H1 (cell line): ENCODE data around the gene SPARC. TPM values are rescaled to one million over a fixed set of nuclear protein-coding genes. Genes with fewer than 3 reads are reported as not detected.

Experiments
- CTCF ChIA-PET: fragments of 300-600 bp; sonication (Branson Sonifier 250); formaldehyde crosslinking; loops from one replicate; lab custom pipeline; 2021; ENCODE audit not compliant: partially characterized antibody; lab: Charles Lee
- POLR2A ChIA-PET: fragments of 300-600 bp; sonication (Branson Sonifier 250); formaldehyde crosslinking; loops from one replicate; lab custom pipeline; 2021; ENCODE audit warnings: inconsistent platforms; ENCODE audit not compliant: partially characterized antibody; lab: Charles Lee
- DNase-seq, 2 experiments: peaks; one replicate each; pipeline versions ENCODE4 v3.0.0 to v3.0.0-alpha.2; 2010 to 2022; ENCODE audit warnings: low spot score in 2 of 2, low read depth in 1 of 2, mixed read lengths in 1 of 2
- FAIRE-seq: peaks from 2 replicates; lab custom pipeline; 2011; peaks lifted over from hg19 to GRCh38; lab: Jason Lieb, UNC
- H2AFZ ChIP-seq: 2 replicates; pipeline ENCODE4 v1.8.1; 2012; ENCODE audit warnings: low read length, inconsistent platforms
- H2AK5ac ChIP-seq: 2 replicates; pipeline ENCODE4 v1.6.1; 2013; ENCODE audit warnings: low read depth, low read length
- H2BK120ac ChIP-seq: replicated peaks from 2 replicates; pipeline ENCODE3; 2013; ENCODE audit warnings: low read depth, low read length, inconsistent platforms
- H2BK12ac ChIP-seq: 2 replicates; pipeline ENCODE4 v1.6.1; 2013; ENCODE audit warnings: low read depth, low read length
- H2BK15ac ChIP-seq: 2 replicates; pipeline ENCODE4 v1.6.1; 2013; ENCODE audit warnings: low read length
- H2BK20ac ChIP-seq: 2 replicates; pipeline ENCODE4 v1.6.1; 2013; ENCODE audit warnings: low read length
- H2BK5ac ChIP-seq: 2 replicates; pipeline ENCODE4 v1.6.1; 2013; ENCODE audit warnings: low read depth, low read length
- H3K14ac ChIP-seq: 2 replicates; pipeline ENCODE4 v1.6.1; 2013; ENCODE audit warnings: inconsistent platforms; ENCODE audit not compliant: insufficient read length
- H3K18ac ChIP-seq: 2 replicates; pipeline ENCODE4 v1.6.1; 2013; ENCODE audit warnings: low read length; ENCODE audit errors: extremely low read depth
- H3K23ac ChIP-seq: 2 replicates; pipeline ENCODE4 v1.6.1; 2013; ENCODE audit warnings: inconsistent platforms; ENCODE audit not compliant: insufficient read length
- H3K23me2 ChIP-seq: 2 replicates; pipeline ENCODE4 v1.6.1; 2013; ENCODE audit warnings: low read depth, low read length
- H3K27ac ChIP-seq: 2 replicates; pipeline ENCODE4 v1.6.1; 2011; ENCODE audit warnings: low read depth, low read length, inconsistent platforms
- H3K27me3 ChIP-seq, 4 experiments: replicated peaks in 1 of 4; 1 replicate in 1 of 4; 2 replicates in 3 of 4; pipeline versions ENCODE4 v1.6.1 to v1.8.1; 2011 to 2013; ENCODE audit warnings: low read length in 3 of 4, mild to moderate bottlenecking in 3 of 4, inconsistent platforms in 2 of 4, mixed read lengths in 2 of 4, moderate library complexity in 1 of 4; ENCODE audit not compliant: control insufficient read depth in 3 of 4, insufficient read depth in 3 of 4; ENCODE audit errors: extremely low read depth in 1 of 4
- H3K36me3 ChIP-seq, 4 experiments: 2 replicates each; pipeline versions ENCODE4 v1.6.1 to v1.8.1; 2011 to 2013; ENCODE audit warnings: mild to moderate bottlenecking in 4 of 4, low read length in 3 of 4, moderate library complexity in 2 of 4, control low read depth in 1 of 4, inconsistent platforms in 1 of 4; ENCODE audit not compliant: insufficient read depth in 4 of 4, control insufficient read depth in 2 of 4
- H3K4ac ChIP-seq: replicated peaks from 2 replicates; pipeline ENCODE3; 2013; ENCODE audit warnings: low read length, low read depth, mixed read lengths, inconsistent platforms; ENCODE audit not compliant: insufficient read length
- H3K4me1 ChIP-seq, 4 experiments: replicated peaks in 1 of 4; 1 replicate in 1 of 4; 2 replicates in 3 of 4; pipeline versions ENCODE4 v1.6.1 to v1.8.1; 2011 to 2013; ENCODE audit warnings: low read length in 3 of 4, inconsistent platforms in 2 of 4, mixed read lengths in 1 of 4; ENCODE audit not compliant: insufficient read depth in 4 of 4, control insufficient read depth in 3 of 4
- H3K4me2 ChIP-seq, 2 experiments: 2 replicates each; pipeline versions ENCODE4 v1.6.1 to v1.8.1; 2011 to 2013; ENCODE audit warnings: low read depth in 2 of 2, low read length in 2 of 2, control low read depth in 1 of 2, inconsistent platforms in 1 of 2, mild to moderate bottlenecking in 1 of 2; ENCODE audit not compliant: insufficient read depth in 1 of 2
- H3K4me3 ChIP-seq, 4 experiments: fragments of 200-600, 300-600 bp in 1 of 4; sonication (generic), shearing (Covaris generic), sonication (Bioruptor Twin) in 1 of 4; 2 replicates each; pipeline versions ENCODE4 v1.5.1 to v1.8.1; 2011 to 2016; ENCODE audit warnings: low read length in 4 of 4, low read depth in 3 of 4, control low read depth in 2 of 4, inconsistent platforms in 2 of 4, mild to moderate bottlenecking in 2 of 4, mixed read lengths in 1 of 4, moderate library complexity in 1 of 4; ENCODE audit not compliant: insufficient read depth in 2 of 4; ENCODE audit errors: extremely low read depth in 1 of 4
- H3K56ac ChIP-seq: replicated peaks from 2 replicates; pipeline ENCODE3; 2013; ENCODE audit warnings: low read depth, mild to moderate bottlenecking, mixed read lengths, low read length, inconsistent platforms; ENCODE audit not compliant: insufficient read length
- H3K79me1 ChIP-seq: 2 replicates; pipeline ENCODE4 v1.6.1; 2013; ENCODE audit warnings: low read depth, low read length, control low read depth
- H3K79me2 ChIP-seq, 2 experiments: 2 replicates each; pipeline versions ENCODE4 v1.6.1 to v1.8.1; 2012 to 2013; ENCODE audit warnings: low read length in 2 of 2, mild to moderate bottlenecking in 2 of 2, inconsistent platforms in 1 of 2; ENCODE audit not compliant: insufficient read depth in 2 of 2, control insufficient read depth in 1 of 2
- H3K9ac ChIP-seq, 4 experiments: replicated peaks in 1 of 4; 1 replicate in 1 of 4; 2 replicates in 3 of 4; pipeline versions ENCODE4 v1.6.1 to v1.8.1; 2011 to 2013; ENCODE audit warnings: low read depth in 3 of 4, low read length in 3 of 4, control low read depth in 2 of 4, mild to moderate bottlenecking in 2 of 4, moderate library complexity in 2 of 4, inconsistent platforms in 1 of 4; ENCODE audit errors: extremely low read depth in 1 of 4
- H3K9me3 ChIP-seq, 2 experiments: 2 replicates each; pipeline versions ENCODE4 v1.6.1 to v1.8.1; 2012 to 2013; ENCODE audit warnings: mild to moderate bottlenecking in 2 of 2, moderate library complexity in 2 of 2, control low read depth in 1 of 2, inconsistent platforms in 1 of 2, low read depth in 1 of 2, low read length in 1 of 2, mixed read lengths in 1 of 2; ENCODE audit not compliant: insufficient read depth in 2 of 2
- H4K20me1 ChIP-seq, 2 experiments: replicated peaks in 1 of 2; 2 replicates each; pipeline versions ENCODE3 to v1.8.1; 2011 to 2013; ENCODE audit warnings: inconsistent platforms in 2 of 2, low read length in 2 of 2, mild to moderate bottlenecking in 1 of 2; ENCODE audit not compliant: insufficient read depth in 2 of 2, control insufficient read depth in 1 of 2
- H4K5ac ChIP-seq: 2 replicates; pipeline ENCODE4 v1.6.1; 2013; ENCODE audit warnings: low read length, low read depth, mixed read lengths, inconsistent platforms; ENCODE audit not compliant: insufficient read length
- H4K8ac ChIP-seq: 2 replicates; pipeline ENCODE4 v1.8.0; 2013; ENCODE audit warnings: mild to moderate bottlenecking, moderate library complexity, low read length, inconsistent platforms; ENCODE audit not compliant: insufficient read depth; ENCODE audit errors: extremely low read depth
- H4K91ac ChIP-seq: replicated peaks from 2 replicates; pipeline ENCODE3; 2013; ENCODE audit warnings: low read length, mixed read lengths, inconsistent platforms; ENCODE audit not compliant: insufficient read length
- BACH1 ChIP-seq: IDR thresholded peaks from 2 replicates; pipeline ENCODE4 v1.6.1; 2012; ENCODE audit warnings: low read length, improper control_type of control experiment
- CREB1 ChIP-seq: IDR thresholded peaks from 2 replicates; pipeline ENCODE4 v1.6.1; 2012; ENCODE audit warnings: inconsistent platforms
- CTCF ChIP-seq, 3 experiments: IDR thresholded peaks; 1 replicate in 2 of 3; 2 replicates in 1 of 3; pipeline versions ENCODE4 v1.5.1 to v1.6.1; 2011; ENCODE audit warnings: low read length in 3 of 3, mild to moderate bottlenecking in 3 of 3, inconsistent platforms in 2 of 3, low read depth in 1 of 3, moderate library complexity in 1 of 3; ENCODE audit not compliant: insufficient read depth in 1 of 3; ENCODE audit errors: control extremely low read depth in 1 of 3
- GTF2F1 ChIP-seq: IDR thresholded peaks from 2 replicates; pipeline ENCODE4 v1.6.1; 2012; ENCODE audit warnings: low read depth, low read length, improper control_type of control experiment, borderline replicate concordance
- JUN ChIP-seq: IDR thresholded peaks from 2 replicates; pipeline ENCODE4 v1.6.1; 2011; ENCODE audit warnings: low read depth, mild to moderate bottlenecking, improper control_type of control experiment, low read length
- NANOG ChIP-seq: IDR thresholded peaks from 2 replicates; pipeline ENCODE4 v1.6.1; 2011; ENCODE audit warnings: low read length, low read depth, mild to moderate bottlenecking, inconsistent platforms; ENCODE audit not compliant: insufficient read depth, poor library complexity, severe bottlenecking
- RNF2 ChIP-seq: fragments of 200-900, 300-1000 bp; sonication (generic); IDR thresholded peaks from 2 replicates; pipeline ENCODE4 v1.7.1; 2016; ENCODE audit warnings: borderline replicate concordance, low read depth, mild to moderate bottlenecking, antibody characterized with exemption, low read length; ENCODE audit not compliant: poor library complexity, severe bottlenecking; ENCODE audit errors: missing control alignments
- SIX5 ChIP-seq: IDR thresholded peaks from 2 replicates; pipeline ENCODE4 v1.6.1; 2011; ENCODE audit warnings: mild to moderate bottlenecking, low read depth, low read length
- polyA plus RNA-seq, 7 experiments: library from polyadenylated mRNA; depleted of rRNA in 3 of 7; stranded (reverse) in 5 of 7; unstranded in 2 of 7; fragments of >200 nt in 5 of 7; fragments of 200-250 nt in 2 of 7; gene quantifications; 1 replicate in 5 of 7; 2 replicates in 1 of 7; 4 replicates in 1 of 7; pipeline versions ENCODE4 v1.2.1 to v1.2.3, GENCODE V29; 2011 to 2013; ENCODE audit warnings: missing spikeins in 2 of 7, mixed read lengths in 2 of 7
- total RNA-seq: library from RNA; stranded (reverse); fragmentation: NEBNext Ultra II Directional; extraction: Animal tissue kit (Norgen Biotek cat#: 25700); gene quantifications from 2 replicates; pipeline ENCODE4 v1.2.1, GENCODE V29; 2021
- TF ChIP-seq, protein P1 (sequence below): IDR thresholded peaks from 2 replicates; pipeline ENCODE4 v1.6.1; 2011; ENCODE audit warnings: low read length, improper control_type of control experiment
- TF ChIP-seq, protein P2 (sequence below): IDR thresholded peaks from 2 replicates; pipeline ENCODE4 v1.6.1; 2012; ENCODE audit warnings: inconsistent platforms

The SPARC gene
- total and polyA plus RNA-seq, 2 of the 8 experiments (the other 6 are each of a cell fraction or from before 2014, with no cell fraction given): 375 to 438 TPM

GRCh38 chr5:151722546-151722945, 35.8 kb upstream of the SPARC start:
- no peak overlapping the region for H2BK120ac ChIP-seq
- H4K8ac ChIP-seq: no peak overlapping the region
- H3K4me1 ChIP-seq: peaks cover 0 to 10% (median 6%) of the 10 kb centered on the region in 4 experiments; a peak in 4 of 7 replicates
- no peak overlapping the region for H2BK5ac ChIP-seq
- H3K79me1 ChIP-seq: no peaks in the 10 kb centered on the region
- no peak overlapping the region for H2BK12ac ChIP-seq
- no peaks in the 10 kb centered on the region for H3K27me3 ChIP-seq
- no peak overlapping the region for H4K91ac ChIP-seq
- ChIA-PET CTCF (interaction anchor here (0.8 to 11.6 kb wide), 10 partner anchors 15 to 275 kb away, joined by 3 to 198 read pairs (median 6); partner anchors contain the start of gene SLC36A1), POLR2A (interaction anchor here (1.0 kb wide), 1 partner anchor 38 kb away, joined by 3 read pairs; no protein-coding TSS in a partner anchor)
- H4K5ac ChIP-seq: no peak overlapping the region
- H3K9ac ChIP-seq: no peak overlapping the region
- no peak overlapping the region for H3K18ac ChIP-seq
- H3K27ac ChIP-seq: no peak overlapping the region
- H3K9me3 ChIP-seq: no peaks in the 10 kb centered on the region
- DNase-seq (no peak), FAIRE-seq (no peak)
- H3K23me2 ChIP-seq: no peaks in the 10 kb centered on the region
- no peaks in the 10 kb centered on the region for H3K36me3 ChIP-seq
- no peak overlapping the region for H2AFZ ChIP-seq
- H4K20me1 ChIP-seq: no peaks in the 10 kb centered on the region
- H3K56ac ChIP-seq: no peak overlapping the region
- no peak overlapping the region for H3K14ac ChIP-seq
- no peak overlapping the region for H3K4me2 ChIP-seq
- H3K4ac ChIP-seq: no peak overlapping the region
- H3K4me3 ChIP-seq: no peak overlapping the region
- no peak overlapping the region for H2BK15ac ChIP-seq
- no peaks in the 10 kb centered on the region for H3K79me2 ChIP-seq
- no peak overlapping the region for H2BK20ac ChIP-seq
- H2AK5ac ChIP-seq: no peak overlapping the region
- no peak overlapping the region for H3K23ac ChIP-seq
- TF ChIP-seq CTCF (IDR thresholded peaks at IDR 0.05; ENCODE audit: control extremely low read depth in 1 of 3, insufficient read depth in 1 of 3, low read depth in 1 of 3, low read length in 3 of 3) (no peak), JUN (no peak), GTF2F1 (no peak), NANOG (no peak), CREB1 (no peak), BACH1 (no peak), RNF2 (no peak), SIX5 (no peak)
- TF ChIP-seq, protein P1, sequence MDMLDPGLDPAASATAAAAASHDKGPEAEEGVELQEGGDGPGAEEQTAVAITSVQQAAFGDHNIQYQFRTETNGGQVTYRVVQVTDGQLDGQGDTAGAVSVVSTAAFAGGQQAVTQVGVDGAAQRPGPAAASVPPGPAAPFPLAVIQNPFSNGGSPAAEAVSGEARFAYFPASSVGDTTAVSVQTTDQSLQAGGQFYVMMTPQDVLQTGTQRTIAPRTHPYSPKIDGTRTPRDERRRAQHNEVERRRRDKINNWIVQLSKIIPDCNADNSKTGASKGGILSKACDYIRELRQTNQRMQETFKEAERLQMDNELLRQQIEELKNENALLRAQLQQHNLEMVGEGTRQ: no peak
- TF ChIP-seq, protein P2, sequence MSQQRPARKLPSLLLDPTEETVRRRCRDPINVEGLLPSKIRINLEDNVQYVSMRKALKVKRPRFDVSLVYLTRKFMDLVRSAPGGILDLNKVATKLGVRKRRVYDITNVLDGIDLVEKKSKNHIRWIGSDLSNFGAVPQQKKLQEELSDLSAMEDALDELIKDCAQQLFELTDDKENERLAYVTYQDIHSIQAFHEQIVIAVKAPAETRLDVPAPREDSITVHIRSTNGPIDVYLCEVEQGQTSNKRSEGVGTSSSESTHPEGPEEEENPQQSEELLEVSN: no peak
